IPS DF 6.9 (cell line): ENCODE data around the gene CDH18.

Experiments
- DNase-seq: peaks from one replicate; pipeline ENCODE4 v3.0.0-alpha.2; 2013; ENCODE audit warnings: low read depth, low spot score
- H3K27ac ChIP-seq: one replicate; pipeline ENCODE4 v1.5.1; 2013; ENCODE audit warnings: low read length, control low read depth
- H3K27me3 ChIP-seq: 2 replicates; pipeline ENCODE4 v1.6.1; 2013; ENCODE audit warnings: mild to moderate bottlenecking, low read length; ENCODE audit not compliant: control insufficient read depth, insufficient read depth
- H3K36me3 ChIP-seq: 2 replicates; pipeline ENCODE4 v1.6.1; 2013; ENCODE audit warnings: low read length; ENCODE audit not compliant: control insufficient read depth, insufficient read depth
- H3K4me1 ChIP-seq: 2 replicates; pipeline ENCODE4 v1.6.1; 2013; ENCODE audit warnings: low read length; ENCODE audit not compliant: control insufficient read depth, insufficient read depth
- H3K4me3 ChIP-seq: 2 replicates; pipeline ENCODE4 v1.5.1; 2013; ENCODE audit warnings: mild to moderate bottlenecking, low read length
- H3K9me3 ChIP-seq: 2 replicates; pipeline ENCODE4 v1.6.1; 2013; ENCODE audit warnings: low read length, inconsistent platforms; ENCODE audit not compliant: control insufficient read depth, insufficient read depth
- WGBS: extraction: QIAGEN DNeasy Blood & Tissue Kit; methylation state at CpG from one replicate; pipeline ENCODE4 v1.1.7; 2013; ENCODE audit warnings: mixed read lengths, missing lambda C conversion rate; ENCODE audit not compliant: insufficient read length, insufficient coverage; 5-methylcytosine and 5-hydroxymethylcytosine counted together

CDH18 gene

GRCh38 chr5:19902316-19902934 lies 85.6 kb downstream of the CDH18 start:
- H3K27ac ChIP-seq = no peak overlapping the region
- WGBS = no CpG with 5 or more reads among the region's 5 CpGs
- DNase-seq = no peak
- H3K9me3 ChIP-seq = no peaks in the 10 kb centered on the region
- no peaks in the 10 kb centered on the region for H3K4me1 ChIP-seq
- H3K27me3 ChIP-seq = no peaks in the 10 kb centered on the region
- H3K4me3 ChIP-seq = no peak overlapping the region
- no peaks in the 10 kb centered on the region for H3K36me3 ChIP-seq

- Histone ChIP-seq H3K27me3 (no peaks in the 10 kb centered on the region), H3K36me3 (no peaks in the 10 kb centered on the region), H3K9me3 (no peaks in the 10 kb centered on the region), H3K4me1 (no peaks in the 10 kb centered on the region), H3K27ac (no peak overlapping the region), H3K4me3 (no peak overlapping the region)
- DNase-seq = no peak
- no CpG with 5 or more reads among the region's 3 CpGs for WGBS
These were observed 87.7 kb downstream of the CDH18 start for GRCh38 chr5:19900269-19900668.

GRCh38 chr5:19891658-19892057 lies 96.3 kb downstream of the CDH18 start:
- WGBS = no CpG with 5 or more reads among the region's 1 CpG
- no peak overlapping the region for H3K27ac ChIP-seq
- DNase-seq = no peak

GRCh38 chr5:19886123-19886917 lies 101.7 kb downstream of the CDH18 start:
- H3K9me3 ChIP-seq = no peaks in the 10 kb centered on the region

More at GRCh38 chr5:19891658-19892057, 96.3 kb downstream of the CDH18 start:
- Histone ChIP-seq H3K4me3 (no peak overlapping the region), H3K9me3 (no peaks in the 10 kb centered on the region), H3K27me3 (no peaks in the 10 kb centered on the region), H3K36me3 (no peaks in the 10 kb centered on the region), H3K4me1 (no peaks in the 10 kb centered on the region)

GRCh38 chr5:19885040-19885824 lies 102.8 kb downstream of the CDH18 start:
- no peak for DNase-seq
- no peaks in the 10 kb centered on the region for H3K36me3 ChIP-seq
- H3K9me3 ChIP-seq = no peaks in the 10 kb centered on the region
- H3K4me1 ChIP-seq = peaks cover 2% of the 10 kb centered on the region; the same call in 1 of the 2 replicates
- no peak overlapping the region for H3K27ac ChIP-seq
- H3K4me3 ChIP-seq = no peak overlapping the region
- no CpG with 5 or more reads among the region's 5 CpGs for WGBS
- H3K27me3 ChIP-seq = no peaks in the 10 kb centered on the region

More at GRCh38 chr5:19886123-19886917, 101.7 kb downstream of the CDH18 start:
- Histone ChIP-seq H3K4me1 (peaks cover 2% of the 10 kb centered on the region; the same call in 1 of the 2 replicates), H3K4me3 (no peak overlapping the region), H3K27me3 (no peaks in the 10 kb centered on the region), H3K36me3 (no peaks in the 10 kb centered on the region), H3K27ac (no peak overlapping the region)
- WGBS = no CpG with 5 or more reads among the region's 7 CpGs
- DNase-seq = no peak

- no CpG with 5 or more reads among the region's 1 CpG for WGBS
- no peak for DNase-seq
These were observed 107.1 kb downstream of the CDH18 start for GRCh38 chr5:19880859-19881436.

GRCh38 chr5:19880458-19880857 lies 107.5 kb downstream of the CDH18 start:
- Histone ChIP-seq H3K36me3 (no peaks in the 10 kb centered on the region), H3K4me1 (peaks cover 2% of the 10 kb centered on the region; the same call in 1 of the 2 replicates), H3K9me3 (no peaks in the 10 kb centered on the region), H3K27ac (no peak overlapping the region), H3K4me3 (no peak overlapping the region), H3K27me3 (no peaks in the 10 kb centered on the region)
- DNase-seq = no peak

More at GRCh38 chr5:19880859-19881436, 107.1 kb downstream of the CDH18 start:
- no peaks in the 10 kb centered on the region for H3K27me3 ChIP-seq
- H3K4me3 ChIP-seq = no peak overlapping the region
- H3K4me1 ChIP-seq = peaks cover 2% of the 10 kb centered on the region; the same call in 1 of the 2 replicates
- no peaks in the 10 kb centered on the region for H3K36me3 ChIP-seq
- no peak overlapping the region for H3K27ac ChIP-seq
- H3K9me3 ChIP-seq = no peaks in the 10 kb centered on the region

- no CpG with 5 or more reads among the region's 1 CpG for WGBS
- Histone ChIP-seq H3K27ac (no peak overlapping the region), H3K36me3 (no peaks in the 10 kb centered on the region), H3K27me3 (no peaks in the 10 kb centered on the region), H3K4me1 (no peaks in the 10 kb centered on the region), H3K9me3 (no peaks in the 10 kb centered on the region), H3K4me3 (no peak overlapping the region)
- no peak for DNase-seq
These were observed 113.2 kb downstream of the CDH18 start for GRCh38 chr5:19874811-19875210.

GRCh38 chr5:19866090-19866450 lies 121.9 kb downstream of the CDH18 start:
- Histone ChIP-seq H3K4me1 (no peaks in the 10 kb centered on the region), H3K9me3 (no peaks in the 10 kb centered on the region), H3K27me3 (no peaks in the 10 kb centered on the region), H3K27ac (no peak overlapping the region), H3K36me3 (no peaks in the 10 kb centered on the region), H3K4me3 (no peak overlapping the region)
- no CpG with 5 or more reads among the region's 2 CpGs for WGBS
- no peak for DNase-seq
